Measurements from ENCODE around the gene NOC4L. TPM values are rescaled to one million over a fixed set of nuclear protein-coding genes. Genes with fewer than 3 reads are reported as not detected.

The NOC4L gene
- total and polyA plus RNA-seq, 4 experiments from 2014 or later = 13.9 to 26.0 (median 17.7) TPM

DNA sequence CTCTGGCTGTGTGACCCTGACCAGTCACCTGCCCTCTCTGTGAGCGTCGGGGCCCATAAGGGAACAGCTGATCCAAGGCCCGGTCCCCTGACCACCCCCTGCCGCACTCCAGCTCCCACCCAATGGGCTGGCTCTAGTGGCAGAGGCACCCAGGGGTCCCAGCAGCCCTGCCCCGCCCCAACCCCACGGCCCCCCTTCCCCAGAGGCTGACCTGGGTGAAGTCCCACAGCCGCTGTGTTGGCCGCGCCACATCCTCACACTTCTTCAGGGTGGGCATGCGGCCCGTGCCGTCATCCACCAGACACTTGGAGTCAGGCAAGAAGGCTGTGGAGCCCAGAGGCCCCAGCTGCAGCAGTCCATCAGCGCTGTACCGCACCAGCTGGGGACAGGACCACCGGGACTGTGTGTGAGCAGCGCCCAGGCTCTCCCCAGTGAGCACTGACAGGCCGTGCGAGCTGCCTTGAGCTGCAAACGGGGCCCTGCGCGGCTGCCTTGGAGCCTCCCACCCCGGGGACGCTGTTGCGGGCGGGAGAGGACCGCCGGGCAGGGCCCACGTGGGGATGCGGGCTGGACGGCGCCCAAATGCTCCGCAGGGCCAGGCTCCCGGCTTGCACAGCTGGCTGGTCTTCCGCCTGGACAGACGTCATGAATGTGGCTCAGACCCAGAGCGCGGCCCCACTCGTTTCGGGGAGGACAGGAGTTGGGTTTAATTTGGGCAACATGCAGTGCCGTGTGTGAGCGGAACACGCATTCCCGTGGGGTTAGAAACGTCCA, 53.5 kb downstream of the NOC4L start:
- Histone ChIP-seq H3K27ac (ENCODE audit: low read depth, low read length) (no peak overlapping the region), H3K9me3 (ENCODE audit: control insufficient read depth in 1 of 2, low read length in 2 of 2) (peaks cover 0 to 7% of the 10 kb centered on the region in 2 donors), H3K4me3 (ENCODE audit: low read length in 2 of 2) (no peak overlapping the region), H3K4me1 (ENCODE audit: insufficient read depth, low read length) (no peaks in the 10 kb centered on the region), H3K27me3 (ENCODE audit: insufficient read depth, low read length) (no peaks in the 10 kb centered on the region), H3K36me3 (ENCODE audit: insufficient read depth, low read length) (no peaks in the 10 kb centered on the region)
- peaks cover 0 to 5% (median under 1%) of the 10 kb centered on the region in 4 donors for H3K4me1 Mint-ChIP-seq
- H3K27ac Mint-ChIP-seq = no peak overlapping the region
- no peak overlapping the region for H3K4me3 Mint-ChIP-seq
- intact Hi-C loops (cut with micrococcal nuclease) = no loop called here
- H3K27me3 Mint-ChIP-seq = peaks cover 3% of the 10 kb centered on the region in 2 donors
- ChIA-PET CTCF (ENCODE audit: partially characterized antibody) (interaction anchor here (0.8 kb wide), 1 partner anchor 44 kb away, joined by 3 read pairs; no protein-coding TSS in a partner anchor), POLR2A (ENCODE audit: partially characterized antibody) (no interaction called here)
- no peaks in the 10 kb centered on the region for H3K36me3 Mint-ChIP-seq
- no peak for DNase-seq
- H3K9me3 Mint-ChIP-seq = peaks cover 0 to 11% (median 6%) of the 10 kb centered on the region in 8 donors

DNA sequence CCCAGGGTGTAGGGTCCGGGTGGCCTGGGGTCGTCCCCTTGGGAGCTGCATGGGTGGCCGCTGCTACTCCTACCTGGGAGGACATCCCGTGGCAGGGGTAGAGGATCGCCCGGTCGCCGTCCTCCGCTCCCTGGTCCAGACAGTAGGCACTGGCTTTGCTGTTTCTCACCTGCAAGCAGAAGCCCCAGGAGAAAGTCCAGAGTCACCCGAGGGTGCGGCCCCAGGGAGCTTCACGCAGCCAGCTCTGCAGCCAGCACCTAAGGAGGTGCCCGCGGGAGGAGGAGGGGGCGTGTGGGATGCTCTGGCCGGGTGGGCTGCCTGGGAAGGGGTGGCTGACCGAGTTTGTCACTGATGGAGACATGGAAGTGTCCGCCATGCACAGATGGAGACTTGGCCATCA, 54.8 kb downstream of the NOC4L start:
- intact Hi-C loops (cut with micrococcal nuclease) = no loop called here
- H3K27me3 Mint-ChIP-seq = peaks cover 7% of the 10 kb centered on the region in 2 donors
- H3K27ac Mint-ChIP-seq = no peak overlapping the region
- CTCF ChIA-PET (ENCODE audit: partially characterized antibody) = no interaction called here
- H3K36me3 Mint-ChIP-seq = no peaks in the 10 kb centered on the region
- Histone ChIP-seq H3K27ac (ENCODE audit: low read depth, low read length) (no peak overlapping the region), H3K4me3 (ENCODE audit: low read length in 2 of 2) (no peak overlapping the region), H3K36me3 (ENCODE audit: insufficient read depth, low read length) (no peaks in the 10 kb centered on the region), H3K9me3 (ENCODE audit: control insufficient read depth in 1 of 2, low read length in 2 of 2) (peaks cover 0 to 2% of the 10 kb centered on the region in 2 donors), H3K4me1 (ENCODE audit: insufficient read depth, low read length) (no peaks in the 10 kb centered on the region), H3K27me3 (ENCODE audit: insufficient read depth, low read length) (no peaks in the 10 kb centered on the region)
- H3K4me3 Mint-ChIP-seq = no peak overlapping the region
- no peak for DNase-seq
- POLR2A ChIA-PET (ENCODE audit: partially characterized antibody) = no interaction called here
- peaks cover 0 to 4% (median 2%) of the 10 kb centered on the region in 8 donors for H3K9me3 Mint-ChIP-seq
- H3K4me1 Mint-ChIP-seq = no peaks in the 10 kb centered on the region

DNA sequence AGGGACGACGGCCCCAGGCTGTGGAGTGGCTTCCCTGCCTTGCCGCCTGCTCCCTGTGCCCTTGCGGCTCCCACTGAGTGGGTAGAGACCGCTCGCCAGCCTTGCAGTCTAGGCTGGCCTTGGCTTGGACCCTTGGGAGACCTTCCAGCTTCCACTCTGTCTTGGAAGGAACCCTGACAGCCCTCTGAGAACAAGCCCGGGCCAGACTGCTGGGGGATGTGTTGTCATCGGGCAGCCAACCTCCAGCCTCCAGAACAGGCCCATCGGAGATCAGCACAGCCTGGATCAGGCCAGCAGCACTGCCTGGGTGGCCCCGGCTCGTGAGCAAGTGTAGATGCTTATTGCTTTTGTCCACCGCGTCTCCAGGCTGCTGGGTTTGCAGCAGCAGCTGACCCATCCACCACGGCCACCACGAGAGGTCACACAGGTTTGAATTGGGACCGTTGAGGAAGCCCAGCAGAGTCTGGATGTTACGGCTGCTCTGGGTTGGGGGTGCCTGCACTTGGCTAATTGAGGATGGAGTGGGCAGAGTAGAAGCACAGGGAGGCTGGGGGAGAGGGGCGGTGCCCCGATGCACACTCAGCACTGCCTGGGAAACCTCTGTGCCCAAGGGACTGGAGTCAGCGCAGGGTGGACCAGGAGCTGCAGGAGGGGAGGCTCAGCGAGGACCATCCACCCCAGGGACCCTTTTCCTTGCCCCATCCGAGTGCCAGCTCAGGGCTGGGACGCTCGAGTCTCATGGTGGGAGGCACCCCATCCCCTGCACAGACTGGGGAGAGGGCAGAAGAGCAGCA, 55.5 kb downstream of the NOC4L start:
- no peak overlapping the region for H3K27ac ChIP-seq (ENCODE audit: low read depth, low read length)
- H3K4me1 Mint-ChIP-seq = peaks cover 0 to under 1% (median 0%) of the 10 kb centered on the region in 4 donors
- H3K4me1 ChIP-seq (ENCODE audit: insufficient read depth, low read length) = no peaks in the 10 kb centered on the region
- no peak overlapping the region for H3K27ac Mint-ChIP-seq
- no peaks in the 10 kb centered on the region for H3K9me3 ChIP-seq (ENCODE audit: control insufficient read depth in 1 of 2, low read length in 2 of 2)
- POLR2A ChIA-PET (ENCODE audit: partially characterized antibody) = no interaction called here
- H3K27me3 Mint-ChIP-seq = peaks cover 10 to 13% of the 10 kb centered on the region in 2 donors
- no peaks in the 10 kb centered on the region for H3K9me3 Mint-ChIP-seq
- no peaks in the 10 kb centered on the region for H3K36me3 ChIP-seq (ENCODE audit: insufficient read depth, low read length)
- no peak for DNase-seq
- intact Hi-C loops (cut with micrococcal nuclease) = no loop called here
- no peak overlapping the region for H3K4me3 Mint-ChIP-seq
- H3K27me3 ChIP-seq (ENCODE audit: insufficient read depth, low read length) = peaks cover 2% of the 10 kb centered on the region
- no peak overlapping the region for H3K4me3 ChIP-seq (ENCODE audit: low read length in 2 of 2)
- no peaks in the 10 kb centered on the region for H3K36me3 Mint-ChIP-seq
- CTCF ChIA-PET (ENCODE audit: partially characterized antibody) = interaction anchor here (1.0 kb wide), 1 partner anchor 46 kb away, joined by 5 read pairs; no protein-coding TSS in a partner anchor

DNA sequence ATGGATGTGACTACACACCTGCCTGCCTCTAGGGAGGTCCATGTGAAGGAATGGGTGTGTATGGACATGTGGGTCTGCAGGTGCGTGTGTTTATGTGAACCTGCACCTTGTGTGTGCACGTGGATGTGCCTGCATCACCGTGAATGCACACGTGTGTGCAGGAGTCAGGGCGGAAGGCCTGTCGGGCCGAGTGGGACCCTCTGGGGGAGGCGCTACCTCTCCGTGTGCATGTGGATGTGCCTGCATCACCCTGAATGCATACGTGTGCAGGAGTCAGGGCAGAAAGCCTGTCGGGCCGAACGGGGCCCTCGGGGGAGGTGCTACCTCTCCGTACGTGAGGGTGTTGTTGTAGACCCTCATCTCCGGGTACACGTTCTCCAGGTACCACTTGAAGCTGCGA, 56.5 kb downstream of the NOC4L start:
- Mint-ChIP-seq H3K27ac (no peak overlapping the region), H3K27me3 (peaks cover 16 to 17% of the 10 kb centered on the region in 2 donors), H3K4me3 (no peak overlapping the region), H3K4me1 (peaks cover 0 to 6% (median 0%) of the 10 kb centered on the region in 4 donors), H3K9me3 (no peaks in the 10 kb centered on the region), H3K36me3 (no peaks in the 10 kb centered on the region)
- CTCF ChIA-PET (ENCODE audit: partially characterized antibody) = no interaction called here
- no peaks in the 10 kb centered on the region for H3K36me3 ChIP-seq (ENCODE audit: insufficient read depth, low read length)
- H3K27ac ChIP-seq (ENCODE audit: low read depth, low read length) = no peak overlapping the region
- intact Hi-C loops (cut with micrococcal nuclease) = no loop called here
- POLR2A ChIA-PET (ENCODE audit: partially characterized antibody) = no interaction called here
- H3K4me3 ChIP-seq (ENCODE audit: low read length in 2 of 2) = no peak overlapping the region
- H3K4me1 ChIP-seq (ENCODE audit: insufficient read depth, low read length) = peaks cover 8% of the 10 kb centered on the region
- H3K27me3 ChIP-seq (ENCODE audit: insufficient read depth, low read length) = peaks cover 11% of the 10 kb centered on the region
- no peaks in the 10 kb centered on the region for H3K9me3 ChIP-seq (ENCODE audit: control insufficient read depth in 1 of 2, low read length in 2 of 2)
- DNase-seq = no peak

DNA sequence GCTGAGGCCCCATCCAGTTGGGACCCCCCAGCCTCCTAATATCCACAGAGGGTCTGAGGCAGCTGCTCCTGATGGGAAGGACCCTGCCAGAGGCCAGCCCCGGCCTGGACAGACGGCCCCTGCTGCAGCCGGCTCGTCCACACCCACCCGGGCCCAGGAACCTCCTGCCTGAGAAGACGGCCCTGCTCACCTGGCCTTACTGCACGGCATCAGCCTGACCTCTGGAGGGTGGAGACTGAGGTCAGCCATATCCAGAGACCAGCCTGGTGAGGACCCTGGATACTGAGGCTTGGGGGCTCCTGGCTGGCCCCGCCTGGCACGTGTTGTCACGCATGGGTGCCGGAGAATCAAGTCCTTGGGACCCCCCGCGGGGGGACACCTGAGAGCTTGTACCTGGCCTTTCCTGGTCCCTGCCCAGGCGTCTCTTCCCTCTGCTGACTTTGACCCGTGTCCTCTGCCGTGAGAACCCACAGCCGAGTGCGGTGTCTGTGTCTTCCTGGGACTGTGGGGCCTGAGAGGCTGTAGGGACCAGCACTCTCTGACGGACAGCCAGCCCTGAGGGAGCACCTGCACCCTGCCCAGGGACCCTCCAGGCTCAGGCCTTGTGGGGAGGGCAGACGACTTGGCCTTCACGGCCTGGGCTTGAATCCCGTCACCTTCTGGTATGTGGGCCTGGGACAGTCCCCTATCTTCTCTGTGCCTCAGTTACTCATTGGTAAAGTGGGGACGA, 57.3 kb downstream of the NOC4L start:
- no peak for DNase-seq
- Histone ChIP-seq H3K27ac (ENCODE audit: low read depth, low read length) (no peak overlapping the region), H3K36me3 (ENCODE audit: insufficient read depth, low read length) (no peaks in the 10 kb centered on the region), H3K27me3 (ENCODE audit: insufficient read depth, low read length) (peaks cover 15% of the 10 kb centered on the region), H3K4me3 (ENCODE audit: low read length in 2 of 2) (no peak overlapping the region), H3K4me1 (ENCODE audit: insufficient read depth, low read length) (peaks cover 9% of the 10 kb centered on the region), H3K9me3 (ENCODE audit: control insufficient read depth in 1 of 2, low read length in 2 of 2) (no peaks in the 10 kb centered on the region)
- POLR2A ChIA-PET (ENCODE audit: partially characterized antibody) = no interaction called here
- Mint-ChIP-seq H3K9me3 (no peaks in the 10 kb centered on the region), H3K27me3 (peaks cover 19 to 20% of the 10 kb centered on the region in 2 donors), H3K4me3 (no peak overlapping the region), H3K27ac (no peak overlapping the region), H3K4me1 (peaks cover 0 to 6% (median 0%) of the 10 kb centered on the region in 4 donors), H3K36me3 (no peaks in the 10 kb centered on the region)
- intact Hi-C loops (cut with micrococcal nuclease) = no loop called here
- CTCF ChIA-PET (ENCODE audit: partially characterized antibody) = no interaction called here

Other genes starting within 250 kb of the NOC4L start
- gene ULK1, start 249.8 kb upstream of the NOC4L start, total RNA-seq = 10 to 100 TPM; 45.8 to 55.7 TPM
- gene ULK1, start 249.8 kb upstream of the NOC4L start, polyA plus RNA-seq = 1 to 10 TPM in 1 of 2 donors, under 1 TPM in 1; 0.08 to 1.7 TPM
- 10 to 100 TPM; 41.8 to 48.1 TPM for gene PUS1, start 215.2 kb upstream of the NOC4L start, total RNA-seq
- 10 to 100 TPM; 12.0 to 28.1 TPM for gene PUS1, start 215.2 kb upstream of the NOC4L start, polyA plus RNA-seq
- 10 to 100 TPM; 82.3 to 86.6 TPM for gene EP400, start 194.5 kb upstream of the NOC4L start, total RNA-seq
- 1 to 10 TPM in 1 of 2 donors, under 1 TPM in 1; 0.94 to 5.3 TPM for gene EP400, start 194.5 kb upstream of the NOC4L start, polyA plus RNA-seq
- 10 to 100 TPM; 42.1 to 42.9 TPM for gene DDX51, start 138 bp upstream of the NOC4L start, total RNA-seq
- gene DDX51, start 138 bp upstream of the NOC4L start, polyA plus RNA-seq = 10 to 100 TPM in 1 of 2 donors, 1 to 10 TPM in 1; 4.0 to 13.0 TPM
- gene GALNT9, start 185.1 kb downstream of the NOC4L start, total RNA-seq = not detected
- gene GALNT9, start 185.1 kb downstream of the NOC4L start, polyA plus RNA-seq = under 1 TPM in 1 of 2 donors, not detected in 1; 0.61 TPM

Data from CD4-positive, alpha-beta memory T cell (primary cell).